HEK293T (cell line): ENCODE results near the gene GMPR2.
"Not testable (repeated sequence)": the region's sequence is repeated elsewhere in the genome, so short reads cannot be mapped to it uniquely, and the experiment has no call there.

ENCODE experiments used
- CTCF ChIA-PET: fragments of 350-600 bp; formaldehyde crosslinking; extraction: SDS; loops from one replicate; lab custom pipeline; 2021; ENCODE audit warnings: antibody characterized with exemption, inconsistent platforms; lab: Yijun Ruan, JAX
- POLR2A ChIA-PET: fragments of 350-600 bp; formaldehyde crosslinking; extraction: SDS; loops from one replicate; lab custom pipeline; 2020; ENCODE audit warnings: antibody characterized with exemption, inconsistent platforms; lab: Yijun Ruan, JAX
- DNase-seq: peaks from one replicate; pipeline ENCODE4 v3.0.0; 2012; ENCODE audit warnings: mixed read lengths; ENCODE audit errors: extremely low spot score
- ARNT ChIP-seq: fragments of 450-650 bp; IDR thresholded peaks from 2 replicates; pipeline ENCODE4 v1.6.1; 2017; ENCODE audit warnings: mild to moderate bottlenecking
- BHLHE40 ChIP-seq: fragments of 450-650 bp; IDR thresholded peaks from 2 replicates; pipeline ENCODE4 v1.6.1; 2016; ENCODE audit warnings: mild to moderate bottlenecking, moderate library complexity, borderline replicate concordance
- CTBP1 ChIP-seq: fragments of 450-650 bp; IDR thresholded peaks from 2 replicates; pipeline ENCODE4 v1.6.1; 2016; ENCODE audit warnings: borderline replicate concordance
- ELF4 ChIP-seq: fragments of 450-650 bp; IDR thresholded peaks from 2 replicates; pipeline ENCODE4 v1.6.1; 2017; ENCODE audit warnings: antibody characterized with exemption
- FOXA1 ChIP-seq: fragments of 450-650 bp; IDR thresholded peaks from 2 replicates; pipeline ENCODE4 v1.6.1; 2016; ENCODE audit warnings: mild to moderate bottlenecking
- FOXK2 ChIP-seq: fragments of 450-650 bp; IDR thresholded peaks from 2 replicates; pipeline ENCODE4 v1.6.1; 2016; ENCODE audit warnings: mild to moderate bottlenecking
- FOXM1 ChIP-seq: fragments of 450-650 bp; IDR thresholded peaks from 2 replicates; pipeline ENCODE4 v1.6.1; 2017; ENCODE audit warnings: mild to moderate bottlenecking, borderline replicate concordance
- HDGF ChIP-seq: fragments of 450-650 bp; IDR thresholded peaks from 2 replicates; pipeline ENCODE4 v1.6.1; 2017; ENCODE audit warnings: antibody characterized with exemption, borderline replicate concordance
- L3MBTL2 ChIP-seq: fragments of 450-650 bp; conservative IDR thresholded peaks from 2 replicates; pipeline ENCODE4 v1.6.1; 2016; ENCODE audit warnings: mild to moderate bottlenecking
- LEF1 ChIP-seq: fragments of 450-650 bp; IDR thresholded peaks from 2 replicates; pipeline ENCODE4 v1.6.1; 2017; ENCODE audit warnings: mild to moderate bottlenecking, borderline replicate concordance
- NFRKB ChIP-seq: fragments of 450-650 bp; IDR thresholded peaks from 2 replicates; pipeline ENCODE4 v1.6.1; 2016; ENCODE audit warnings: mild to moderate bottlenecking, moderate library complexity
- SP1 ChIP-seq: fragments of 450-650 bp; IDR thresholded peaks from 2 replicates; pipeline ENCODE4 v1.6.1; 2017
- SUZ12 ChIP-seq: fragments of 450-650 bp; IDR thresholded peaks from 2 replicates; pipeline ENCODE4 v1.6.1; 2016; ENCODE audit warnings: mild to moderate bottlenecking
- TARDBP ChIP-seq: fragments of 450-650 bp; IDR thresholded peaks from 2 replicates; pipeline ENCODE4 v1.6.1; 2016
- ZNF384 ChIP-seq: fragments of 450-650 bp; IDR thresholded peaks from 2 replicates; pipeline ENCODE4 v1.6.1; 2016
- TF ChIP-seq, protein P1 (sequence below): fragments of 450-650 bp; IDR thresholded peaks from 2 replicates; pipeline ENCODE4 v1.6.1; 2016

The GMPR2 gene

DNA sequence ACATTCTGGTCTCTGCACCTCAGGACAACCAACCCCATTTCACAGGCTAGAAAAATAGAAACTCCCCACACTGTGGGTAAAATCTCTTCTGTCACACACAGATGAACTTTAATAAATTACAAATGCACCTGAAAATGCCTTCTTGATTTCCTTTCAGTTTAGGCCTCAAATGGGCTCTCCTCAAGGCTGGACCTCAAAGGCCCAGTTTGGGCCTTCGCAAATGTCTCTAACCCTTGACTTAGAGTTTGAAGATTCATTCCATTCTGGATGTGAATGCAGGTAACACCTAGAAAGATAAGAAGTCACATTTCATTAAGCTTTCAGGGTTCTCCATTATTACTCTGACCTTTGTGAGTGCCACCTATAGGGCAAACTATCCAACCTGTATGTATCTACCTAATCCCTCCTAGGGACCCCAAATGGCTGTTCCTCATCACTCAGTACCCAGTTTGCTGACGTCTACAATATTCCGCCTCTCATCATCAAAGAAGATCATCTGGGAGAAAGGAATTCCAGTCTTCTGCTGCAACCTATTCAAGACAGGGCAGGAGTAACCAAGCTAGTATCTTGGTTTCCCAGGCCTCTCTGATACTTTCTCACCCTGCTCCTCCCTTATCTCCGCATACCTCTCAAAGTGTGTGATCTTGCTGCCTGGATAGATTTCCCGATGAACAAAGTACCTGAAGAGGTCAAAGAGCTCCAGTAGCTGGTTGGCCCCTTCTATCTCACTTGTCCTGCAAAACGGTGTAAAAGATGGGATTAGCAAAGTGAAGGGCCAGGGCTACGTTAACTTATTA lies 18.7 kb upstream of the GMPR2 start:
- ChIA-PET CTCF (interaction anchor here (0.8 to 1.0 kb wide), 2 partner anchors 85 to 120 kb away, joined by 3 read pairs; no protein-coding TSS in a partner anchor), POLR2A (interaction anchor here (0.7 to 3.0 kb wide), 28 partner anchors 11 to 228 kb away, joined by 3 to 33 read pairs (median 4); partner anchors contain the start of genes CBLN3, DCAF11, EMC9 and GMPR2)
- TF ChIP-seq TARDBP = no peak
- no peak for DNase-seq

DNA sequence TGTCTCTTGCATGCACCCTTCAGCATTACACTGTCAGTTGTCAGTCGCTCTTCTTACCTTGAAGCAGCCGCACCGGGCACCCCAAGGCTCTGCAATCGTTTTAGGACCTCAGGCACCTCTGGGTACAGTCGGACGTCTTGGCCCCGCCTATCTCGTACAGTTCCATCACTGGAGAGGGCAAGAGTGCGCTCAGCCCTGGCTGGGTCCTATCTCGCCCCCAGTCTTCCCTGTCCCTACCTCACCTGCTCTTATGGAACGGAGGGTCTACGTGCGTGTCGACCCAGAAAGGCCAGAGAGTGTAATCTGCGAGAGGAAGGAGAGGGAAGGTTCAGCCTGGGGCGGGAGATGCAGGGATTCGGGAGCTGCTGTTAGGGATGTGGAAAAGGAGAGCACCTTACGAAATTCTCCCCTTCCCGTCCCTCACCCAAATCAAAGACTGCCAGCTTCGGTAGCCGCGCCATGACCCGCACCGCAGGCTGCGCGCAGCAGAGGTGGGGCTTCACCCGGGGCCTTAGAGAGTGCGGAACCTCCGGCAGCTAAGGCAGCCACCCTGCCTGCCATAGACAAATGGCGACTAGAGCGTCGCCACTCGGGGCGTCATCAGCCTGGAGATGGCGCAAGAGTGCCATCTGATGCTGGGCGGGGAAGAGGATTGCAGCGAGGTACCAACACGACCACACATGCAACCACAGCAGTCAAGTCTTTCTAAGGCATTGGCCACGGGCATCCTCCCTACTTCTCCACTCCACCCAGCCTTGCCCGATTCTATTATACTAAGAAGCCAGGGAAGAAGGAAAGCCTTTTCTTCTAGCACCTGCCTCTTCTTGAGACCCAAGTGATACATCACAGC lies 17.0 kb upstream of the GMPR2 start, which contains the start of gene MDP1:
MDP1 (minus strand) TSS at position 572 of the 850 bp plus-strand sequence; CDS start at position 461, 111 bp downstream.
- no peak for TF ChIP-seq TARDBP
- TF ChIP-seq, protein P1, sequence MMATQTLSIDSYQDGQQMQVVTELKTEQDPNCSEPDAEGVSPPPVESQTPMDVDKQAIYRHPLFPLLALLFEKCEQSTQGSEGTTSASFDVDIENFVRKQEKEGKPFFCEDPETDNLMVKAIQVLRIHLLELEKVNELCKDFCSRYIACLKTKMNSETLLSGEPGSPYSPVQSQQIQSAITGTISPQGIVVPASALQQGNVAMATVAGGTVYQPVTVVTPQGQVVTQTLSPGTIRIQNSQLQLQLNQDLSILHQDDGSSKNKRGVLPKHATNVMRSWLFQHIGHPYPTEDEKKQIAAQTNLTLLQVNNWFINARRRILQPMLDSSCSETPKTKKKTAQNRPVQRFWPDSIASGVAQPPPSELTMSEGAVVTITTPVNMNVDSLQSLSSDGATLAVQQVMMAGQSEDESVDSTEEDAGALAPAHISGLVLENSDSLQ = peak; percentile 50; the same call in 1 of the 2 replicates
- POLR2A ChIA-PET = interaction anchor here (0.7 to 1.2 kb wide), 9 partner anchors 9 to 92 kb away, joined by 3 to 7 read pairs (median 4); partner anchors contain the start of genes CIDEB, DHRS1, IPO4 and NOP9
- peak; percentile 87 for DNase-seq
- CTCF ChIA-PET = interaction anchor here (0.6 to 1.0 kb wide), 6 partner anchors 10 to 916 kb away, joined by 3 to 9 read pairs (median 4); partner anchors contain the start of genes DHRS1, NOP9, RABGGTA and TINF2

DNA sequence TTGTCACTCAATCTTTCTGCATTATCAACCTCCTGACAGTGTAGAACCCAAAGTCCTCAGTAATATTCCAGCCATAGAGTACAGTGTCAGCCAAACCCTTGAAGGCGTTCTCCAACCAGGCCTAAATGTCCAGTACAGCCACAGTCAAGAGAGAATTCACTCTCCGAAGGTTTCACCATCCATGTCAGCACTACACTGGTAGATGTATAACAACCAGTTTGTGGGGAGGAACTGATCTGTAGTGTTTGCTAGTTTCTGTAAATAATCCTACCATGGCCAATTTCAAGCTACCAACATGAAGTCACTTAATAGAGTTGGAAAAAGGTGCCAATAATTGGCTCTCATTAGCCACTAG lies 16.4 kb upstream of the GMPR2 start:
- ChIA-PET POLR2A (interaction anchor here (0.7 to 1.2 kb wide), 8 partner anchors 9 to 92 kb away, joined by 3 to 7 read pairs (median 4); partner anchors contain the start of genes CIDEB, DHRS1, IPO4 and NOP9), CTCF (interaction anchor here (0.8 to 1.0 kb wide), 4 partner anchors 9 to 81 kb away, joined by 3 to 9 read pairs (median 4); partner anchors contain the start of genes RABGGTA and TINF2)
- no peak for DNase-seq
- TF ChIP-seq HDGF (no peak), ARNT (no peak), FOXM1 (no peak), L3MBTL2 (no peak), FOXA1 (no peak), LEF1 (no peak), ELF4 (no peak), FOXK2 (no peak), BHLHE40 (no peak), SUZ12 (no peak), SP1 (no peak), TARDBP (no peak), ZNF384 (no peak), NFRKB (no peak), CTBP1 (no peak)
- TF ChIP-seq, protein P1 = no peak

GRCh38 chr14:24216876-24217275 lies 15.9 kb upstream of the GMPR2 start:
- DNase-seq, CTCF ChIA-PET, POLR2A ChIA-PET: not testable (repeated sequence)

- no peak for DNase-seq
- ChIA-PET CTCF (interaction anchor here (1.3 kb wide), 1 partner anchor 23 kb away, joined by 4 read pairs; the partner anchor contains the start of gene TINF2), POLR2A (interaction anchor here (1.4 to 1.7 kb wide), 2 partner anchors 23 to 30 kb away, joined by 4 to 8 read pairs; partner anchors contain the start of genes IPO4 and TINF2)
Measured at GRCh38 chr14:24219080-24219479, 13.6 kb upstream of the GMPR2 start.

More at GRCh38 chr14:24219080-24219479, 13.6 kb upstream of the GMPR2 start:
- TF ChIP-seq HDGF (no peak), ZNF384 (no peak), TARDBP (no peak), BHLHE40 (no peak), SUZ12 (no peak), ARNT (no peak), SP1 (no peak), NFRKB (no peak), ELF4 (no peak), FOXA1 (no peak), FOXM1 (no peak), L3MBTL2 (no peak), CTBP1 (no peak)
- TF ChIP-seq, protein P1 = no peak
